Measurements from ENCODE around the gene TBC1D22A. TPM values are rescaled to one million over a fixed set of nuclear protein-coding genes. Genes with fewer than 3 reads are reported as not detected.
"Not testable (repeated sequence)": the region's sequence is repeated elsewhere in the genome, so short reads cannot be mapped to it uniquely, and the experiment has no call there.

The TBC1D22A gene
- total RNA-seq, 1 experiment from 2014 or later = 12.2 TPM

GRCh38 chr22:46812034-46812605, 49.7 kb downstream of the TBC1D22A start:
- no peak for DNase-seq (ENCODE audit: low read depth)

DNA sequence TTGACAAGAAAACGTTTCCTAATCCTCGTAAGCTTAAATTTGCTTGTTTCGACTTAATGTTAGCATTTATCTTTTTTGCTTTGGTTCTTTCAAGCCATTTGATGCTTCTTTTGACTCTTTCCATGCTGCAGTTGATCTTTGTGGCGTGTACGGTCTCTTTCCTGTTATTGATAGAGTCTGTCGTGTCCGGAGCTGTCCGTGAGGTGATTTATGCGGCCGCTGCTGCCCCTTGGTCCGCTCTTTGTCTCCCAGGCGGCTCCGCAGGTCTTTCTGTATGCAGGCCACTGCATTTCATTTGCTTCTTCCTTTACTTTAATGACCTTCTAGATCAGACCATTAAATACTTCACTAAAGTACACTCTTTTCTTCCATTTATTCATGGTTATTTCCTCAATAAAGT, 50.3 kb downstream of the TBC1D22A start:
- no peak for DNase-seq (ENCODE audit: low read depth)

GRCh38 chr22:46813816-46814597, 51.6 kb downstream of the TBC1D22A start:
- DNase-seq (ENCODE audit: low read depth) = no peak

- DNase-seq (ENCODE audit: low read depth) = no peak
Observed at GRCh38 chr22:46815132-46815531, 52.7 kb downstream of the TBC1D22A start.

GRCh38 chr22:46815559-46815895, 53.1 kb downstream of the TBC1D22A start:
- DNase-seq (ENCODE audit: low read depth) = no peak

DNA sequence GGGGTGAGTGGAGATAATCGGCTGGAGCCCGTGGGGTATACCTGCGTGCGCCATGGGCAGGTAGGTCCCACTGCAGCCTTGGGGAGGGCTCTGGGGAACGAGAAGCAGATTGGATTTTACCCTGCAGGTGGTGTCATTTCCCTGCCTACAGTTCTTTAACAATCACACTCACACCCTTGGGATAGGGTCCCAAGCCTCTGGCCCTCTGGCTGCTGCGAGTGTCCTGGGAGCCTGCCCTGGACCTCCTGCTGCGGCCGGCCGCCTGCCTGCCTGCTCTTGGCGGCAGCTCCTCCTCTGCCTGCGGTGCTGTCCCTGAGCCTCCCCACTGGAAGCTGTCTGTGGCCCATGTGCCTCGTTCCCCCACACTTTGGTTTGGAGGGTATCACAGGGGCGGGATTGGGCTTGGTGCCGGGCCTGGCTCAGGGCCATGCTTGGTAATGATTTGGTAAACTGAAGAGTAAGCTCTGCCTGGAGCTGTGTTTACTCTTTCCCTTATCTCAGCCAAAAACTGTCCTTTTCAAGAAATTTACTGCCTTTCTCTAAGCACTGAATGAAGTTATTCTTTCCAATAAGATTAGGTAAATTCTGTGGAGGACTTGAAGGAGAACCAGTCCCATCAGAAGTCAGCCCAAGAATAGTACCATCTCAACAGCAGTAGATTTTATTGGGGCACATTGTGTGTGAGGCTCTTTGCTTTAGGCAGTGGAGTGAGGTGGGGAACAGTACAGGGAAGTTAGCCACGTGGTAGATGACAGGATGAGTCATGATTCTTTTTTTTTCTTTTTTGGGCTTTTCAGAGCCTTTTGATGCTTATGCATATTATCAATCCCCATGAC, 53.7 kb downstream of the TBC1D22A start:
- peak; percentile 52 for DNase-seq (ENCODE audit: low read depth)

DNA sequence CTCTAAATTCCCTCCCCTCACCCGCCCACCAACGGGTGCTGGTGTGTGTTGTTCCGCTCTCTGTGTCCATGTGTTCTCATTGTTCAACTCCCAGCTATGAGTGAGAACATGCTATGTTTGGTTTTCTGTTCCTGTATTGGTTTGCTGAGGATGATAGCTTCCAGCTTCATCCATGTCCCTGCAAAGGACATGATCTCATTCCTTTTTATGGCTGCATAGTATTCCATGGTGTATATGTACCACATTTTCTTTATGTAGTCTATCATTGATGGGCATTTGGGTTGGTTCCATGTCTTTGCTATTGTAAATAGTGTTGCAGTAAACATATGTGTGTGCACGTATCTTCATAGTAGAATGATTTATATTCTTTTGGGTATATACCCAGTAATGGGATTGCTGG, 54.9 kb downstream of the TBC1D22A start:
- not testable (repeated sequence) for DNase-seq (ENCODE audit: low read depth)

DNA sequence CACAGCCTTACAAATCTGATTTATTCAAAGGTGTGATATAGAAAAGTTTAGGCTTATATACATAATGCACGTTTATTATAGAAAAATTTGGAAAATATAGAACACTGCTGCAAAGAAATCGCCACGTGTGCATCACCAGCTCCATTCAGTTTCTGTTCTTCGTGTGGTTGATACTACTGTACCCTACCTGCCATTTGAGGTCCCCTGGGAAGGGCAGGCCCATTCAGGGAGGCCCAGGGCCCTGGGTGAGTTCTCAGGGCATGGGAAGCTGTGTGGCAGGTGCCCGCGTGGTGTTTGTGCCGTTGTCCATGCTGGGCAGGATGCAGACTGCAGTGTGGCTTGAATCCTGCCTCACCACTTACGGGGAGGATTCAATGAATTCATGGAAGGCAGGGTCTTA, 60.8 kb downstream of the TBC1D22A start:
- DNase-seq (ENCODE audit: low read depth) = no peak

- DNase-seq (ENCODE audit: low read depth) = no peak
Observed at GRCh38 chr22:46823654-46824053, 61.2 kb downstream of the TBC1D22A start.

DNA sequence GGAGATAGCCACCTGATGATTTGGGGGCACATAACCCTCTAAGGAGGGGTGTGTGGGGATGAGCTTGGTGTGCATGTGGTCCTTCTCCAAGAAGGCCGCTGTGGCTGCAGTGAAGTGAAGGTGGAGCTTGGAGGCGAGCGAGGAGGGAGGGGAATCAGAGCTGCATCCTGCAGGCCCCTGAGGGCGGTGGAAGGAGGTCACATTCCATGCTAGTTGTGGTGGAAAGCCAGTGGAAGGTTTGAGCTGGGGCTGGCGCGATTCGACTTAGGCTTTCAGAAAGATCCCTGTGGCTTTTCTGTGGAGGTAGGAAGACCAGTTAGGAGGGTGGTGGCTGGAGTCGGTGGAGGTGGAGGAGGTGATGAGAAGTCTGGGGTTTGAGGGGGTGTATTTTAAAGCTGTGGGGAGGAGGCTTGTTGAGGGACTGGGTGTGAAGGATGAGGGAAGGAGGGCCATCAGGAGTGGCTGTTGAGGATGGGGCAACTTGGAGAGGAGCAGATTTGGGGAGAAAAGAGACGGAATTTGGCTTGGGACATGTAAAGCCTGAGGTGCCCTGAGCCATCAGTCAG, 62.0 kb downstream of the TBC1D22A start:
- DNase-seq (ENCODE audit: low read depth) = no peak

DNA sequence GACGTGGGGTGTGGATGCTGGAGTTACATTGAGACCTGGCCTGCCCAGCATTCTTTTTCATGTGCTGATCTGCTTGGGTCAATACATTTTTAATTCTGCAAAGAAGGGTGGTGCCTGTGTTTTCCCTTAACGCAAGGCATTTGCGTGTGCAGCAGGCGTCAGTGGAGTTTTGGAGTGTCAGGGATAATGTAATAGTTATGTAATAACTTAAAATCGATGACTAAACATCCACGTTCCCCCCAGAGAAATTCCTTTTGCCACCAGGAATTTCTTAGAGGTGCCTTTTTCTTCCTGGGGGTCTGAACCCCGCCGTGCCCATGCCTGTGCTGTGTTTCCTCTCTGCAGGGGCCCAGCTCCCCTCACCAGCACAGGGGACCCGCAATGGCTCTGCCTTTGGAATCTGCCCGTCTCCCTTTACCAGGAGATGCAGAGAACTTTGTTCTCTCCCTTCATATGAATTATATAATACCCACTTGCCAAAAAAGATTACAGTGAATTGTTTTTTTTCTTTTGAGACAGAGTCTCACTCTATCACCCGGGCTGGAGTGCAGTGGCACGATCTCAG, 62.6 kb downstream of the TBC1D22A start:
- no peak for DNase-seq (ENCODE audit: low read depth)

DNA sequence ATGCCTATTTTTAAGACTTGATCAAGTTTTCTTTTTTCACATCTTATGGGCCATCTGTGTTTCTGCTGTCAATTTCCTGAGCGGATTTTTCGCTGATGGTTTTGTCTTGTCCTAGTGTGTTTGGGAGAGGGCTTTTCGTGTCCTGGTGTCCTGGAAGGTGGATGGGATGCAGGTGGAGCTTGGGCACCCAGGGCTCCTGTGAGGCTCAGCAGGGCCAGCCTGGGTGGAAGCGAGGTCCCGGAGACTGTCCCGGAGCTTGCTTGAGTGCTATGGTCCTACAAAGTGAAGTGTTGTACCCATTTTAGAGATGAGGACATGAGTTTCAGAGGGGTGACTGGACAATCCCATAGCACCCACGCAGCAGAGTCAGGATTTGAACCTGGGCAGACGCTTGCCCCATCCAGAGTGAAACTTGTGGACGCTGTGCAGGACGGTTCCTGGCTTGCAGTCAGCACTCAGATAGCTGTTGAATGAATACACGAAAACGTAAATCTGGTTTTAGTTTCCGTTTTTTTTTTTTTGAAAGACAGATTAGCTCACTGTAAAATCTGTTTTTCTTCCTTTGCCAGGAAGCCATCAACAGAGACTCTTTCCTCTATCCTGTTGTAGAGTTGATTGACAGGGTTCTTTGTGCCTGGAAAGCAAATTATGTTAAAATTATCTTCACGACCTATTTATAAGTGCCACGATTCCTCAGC, 64.1 kb downstream of the TBC1D22A start:
- DNase-seq (ENCODE audit: low read depth) = no peak

- no peak for DNase-seq (ENCODE audit: low read depth)
Observed at GRCh38 chr22:46827136-46827780, 64.8 kb downstream of the TBC1D22A start.

DNA sequence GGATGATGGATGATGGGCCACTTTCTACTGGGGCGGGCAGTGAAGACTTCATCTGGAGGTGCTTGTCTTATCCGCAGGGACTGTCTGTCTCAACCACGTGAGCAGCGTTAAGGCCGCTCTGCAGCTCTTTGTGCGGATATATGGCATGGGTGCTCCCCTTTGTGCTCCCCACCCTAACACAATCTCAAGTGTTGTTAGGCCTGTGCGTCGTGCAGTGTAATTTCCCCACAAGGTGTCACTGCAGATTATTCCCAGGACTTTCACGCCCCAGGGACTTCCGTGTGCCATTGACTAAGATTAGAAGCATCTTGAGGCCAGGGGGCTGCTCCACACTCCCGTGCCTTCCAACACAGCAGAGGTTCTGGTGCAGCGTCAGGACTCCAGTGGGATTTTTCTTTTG, 65.3 kb downstream of the TBC1D22A start:
- DNase-seq (ENCODE audit: low read depth) = no peak

DNA sequence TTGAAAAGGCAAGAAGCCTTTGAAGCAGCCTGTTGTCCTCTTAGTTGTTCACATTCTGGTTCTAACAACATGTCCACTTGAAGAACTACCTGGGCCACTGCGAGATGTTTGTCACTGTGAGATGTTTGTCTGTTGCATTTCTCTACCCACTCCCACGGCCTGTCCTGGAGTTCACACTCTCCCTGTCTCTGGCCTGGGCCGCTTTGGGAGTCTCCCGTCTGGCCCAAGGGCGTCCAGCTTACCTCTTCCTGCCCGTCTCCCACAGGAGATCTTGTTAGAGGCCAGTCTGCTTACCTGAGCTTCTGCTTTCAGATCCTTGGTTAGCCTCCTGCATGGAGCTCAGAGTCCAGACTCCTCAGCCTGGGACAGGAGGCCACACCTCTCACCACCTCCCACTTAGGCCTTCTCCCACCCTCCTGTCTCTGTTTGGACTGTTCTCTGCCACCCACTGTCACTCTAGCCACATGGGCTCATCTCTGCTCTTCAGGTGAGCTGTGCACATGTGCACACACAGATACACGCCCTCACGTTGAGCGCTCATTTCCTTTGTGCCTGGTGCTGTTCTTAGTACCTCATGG, 66.0 kb downstream of the TBC1D22A start:
- DNase-seq (ENCODE audit: low read depth) = no peak

- peak; percentile 79 for DNase-seq (ENCODE audit: low read depth)
Observed at GRCh38 chr22:46829117-46829891, 66.9 kb downstream of the TBC1D22A start.

- DNase-seq (ENCODE audit: low read depth) = no peak
Observed at GRCh38 chr22:46829941-46830715, 67.7 kb downstream of the TBC1D22A start.

DNA sequence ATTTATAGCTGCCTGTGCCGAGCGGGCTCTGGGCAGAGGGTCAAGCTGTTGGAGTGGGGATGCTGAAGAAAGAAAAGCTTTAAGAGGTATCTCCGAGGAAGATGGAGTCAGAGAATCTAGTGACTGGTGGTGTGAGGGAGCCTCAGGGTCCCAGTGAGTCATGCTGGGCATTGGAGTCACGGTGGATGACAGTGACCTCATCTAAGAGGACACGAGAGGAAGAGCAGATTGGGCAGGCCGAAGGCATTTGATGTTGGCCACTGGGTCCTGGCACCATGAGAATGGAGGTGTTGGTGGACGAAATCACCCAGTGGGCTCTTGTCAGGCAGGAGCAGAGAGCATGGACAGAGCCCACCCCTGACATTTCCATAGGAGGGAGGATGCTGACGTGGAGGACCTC, 68.4 kb downstream of the TBC1D22A start:
- no peak for DNase-seq (ENCODE audit: low read depth)

GRCh38 chr22:46833228-46833627, 70.8 kb downstream of the TBC1D22A start:
- DNase-seq (ENCODE audit: low read depth) = no peak
